Tibial artery (tissue), 4 donors: ENCODE measurements around the gene CD47.

ENCODE experiments used
- DNase-seq, 2 donors: peaks; one replicate each; pipeline ENCODE4 v3.0.0-alpha.2; 2019
- H3K27ac ChIP-seq, 2 donors: fragments of 200-600 bp; sonication (generic) in 1 of 2; 1 replicate in 1 of 2; 2 replicates in 1 of 2; pipeline ENCODE4 v1.5.1; 2018 to 2019; ENCODE audit warnings: mild to moderate bottlenecking in 1 of 2
- H3K27me3 ChIP-seq, 2 donors: fragments of 200-600 bp; sonication (generic) in 1 of 2; one replicate each; pipeline versions ENCODE4 v1.5.1 to v1.6.0; 2016 to 2019
- H3K36me3 ChIP-seq, 3 donors: fragments of 200-600 bp; sonication (generic) in 2 of 3; one replicate each; pipeline ENCODE4 v1.5.1; 2016 to 2019; ENCODE audit warnings: mild to moderate bottlenecking in 2 of 3
- H3K4me1 ChIP-seq, 4 donors: fragments of 200-600 bp; sonication (generic) in 2 of 4; 1 replicate in 3 of 4; 2 replicates in 1 of 4; pipeline ENCODE4 v1.5.1; 2016 to 2019
- H3K4me3 ChIP-seq, 2 donors: fragments of 200-600 bp; sonication (generic) in 1 of 2; 1 replicate in 1 of 2; 2 replicates in 1 of 2; pipeline ENCODE4 v1.5.1; 2018 to 2019; ENCODE audit warnings: mild to moderate bottlenecking in 2 of 2
- H3K9me3 ChIP-seq, 3 donors: fragments of 200-600 bp; sonication (generic) in 1 of 3; one replicate each; pipeline ENCODE4 v1.5.1; 2016 to 2019
- CTCF ChIP-seq, 2 experiments: fragments of 200-600 bp in 1 of 2; fragments of 450-650 bp in 1 of 2; IDR thresholded peaks; one replicate each; pipeline ENCODE4 v1.5.1; 2017 to 2019; ENCODE audit warnings: antibody characterized with exemption in 2 of 2, mild to moderate bottlenecking in 1 of 2, moderate library complexity in 1 of 2
- intact Hi-C: fragments of 100-400 bp; cut with DNase I; formaldehyde crosslinking; loops from one replicate; pipeline ENCODE4 v1.15.0; 2023; ENCODE audit warnings: low total_unique reads

The CD47 gene

DNA sequence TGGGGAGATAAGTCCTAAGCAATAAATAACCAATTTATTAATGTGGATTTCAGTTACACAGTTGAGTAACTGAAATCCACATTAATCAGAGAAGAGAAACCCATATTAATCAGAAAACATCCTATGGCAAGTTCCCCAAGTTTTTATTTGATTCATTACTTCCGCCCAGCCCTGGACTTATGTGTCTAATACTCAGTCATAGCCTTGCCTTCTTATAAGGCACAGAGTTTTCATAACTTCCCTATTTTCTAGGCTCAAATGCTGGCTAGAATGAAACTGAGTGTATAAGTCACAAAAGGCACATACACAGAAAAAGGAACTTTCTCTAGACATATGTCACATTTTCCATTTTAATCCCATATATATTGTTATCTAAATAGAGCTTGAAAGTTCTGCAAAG lies 28.8 kb downstream of the CD47 start:
- Histone ChIP-seq H3K36me3 (peaks cover 17 to 28% (median 21%) of the 10 kb centered on the region in 3 donors), H3K9me3 (no peaks in the 10 kb centered on the region), H3K4me1 (peaks cover 0 to under 1% (median 0%) of the 10 kb centered on the region in 4 donors), H3K27ac (no peak overlapping the region), H3K27me3 (no peaks in the 10 kb centered on the region), H3K4me3 (no peak overlapping the region)
- no peak for TF ChIP-seq CTCF (IDR thresholded peaks at IDR 0.05)
- intact Hi-C loops: no loop called here
- no peak for DNase-seq

GRCh38 chr3:108060331-108060730 lies 30.5 kb downstream of the CD47 start:
- Histone ChIP-seq H3K4me1 (no peaks in the 10 kb centered on the region), H3K27me3 (no peaks in the 10 kb centered on the region), H3K4me3 (no peak overlapping the region), H3K36me3 (peaks cover 20 to 35% (median 20%) of the 10 kb centered on the region in 3 donors), H3K27ac (no peak overlapping the region), H3K9me3 (no peaks in the 10 kb centered on the region)
- intact Hi-C loops: no loop called here
- DNase-seq: no peak
- TF ChIP-seq CTCF (IDR thresholded peaks at IDR 0.05): no peak

DNA sequence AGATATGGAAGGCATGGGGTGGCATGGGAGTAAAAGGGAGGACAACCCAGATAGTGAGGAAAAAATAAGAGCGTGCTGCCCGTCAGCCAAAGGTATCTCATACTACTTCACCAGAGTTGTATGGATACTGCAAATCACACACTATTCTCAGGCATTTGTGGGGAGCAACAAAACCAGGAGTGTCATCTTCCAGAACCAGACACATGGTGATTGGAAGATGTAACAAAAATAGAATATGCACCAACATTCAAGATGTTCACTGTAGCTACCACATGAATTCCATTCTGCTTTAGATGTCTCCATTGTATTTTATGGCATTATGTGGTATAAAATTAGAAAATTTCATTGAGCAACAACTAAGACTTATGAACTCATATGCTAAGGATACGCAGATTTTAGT lies 34.9 kb downstream of the CD47 start:
- Histone ChIP-seq H3K4me1 (peaks cover 0 to 22% (median 0%) of the 10 kb centered on the region in 4 donors), H3K36me3 (peaks cover 26 to 45% (median 30%) of the 10 kb centered on the region in 3 donors), H3K27ac (no peak overlapping the region), H3K4me3 (no peak overlapping the region), H3K9me3 (no peaks in the 10 kb centered on the region), H3K27me3 (no peaks in the 10 kb centered on the region)
- no peak for TF ChIP-seq CTCF (IDR thresholded peaks at IDR 0.05)
- intact Hi-C loops: no loop called here
- no peak for DNase-seq

- DNase-seq: no peak
- no peak for TF ChIP-seq CTCF (IDR thresholded peaks at IDR 0.05)
- H3K27ac ChIP-seq: no peak overlapping the region
- no peaks in the 10 kb centered on the region for H3K27me3 ChIP-seq
- peaks cover 0 to 22% (median 0%) of the 10 kb centered on the region in 4 donors for H3K4me1 ChIP-seq
- intact Hi-C loops: no loop called here
- H3K4me3 ChIP-seq: no peak overlapping the region
- peaks cover 27 to 42% (median 38%) of the 10 kb centered on the region in 3 donors for H3K36me3 ChIP-seq
- H3K9me3 ChIP-seq: no peaks in the 10 kb centered on the region
Observed at GRCh38 chr3:108054935-108055334, 35.9 kb downstream of the CD47 start.

- Histone ChIP-seq H3K27ac (peak overlapping the region in 1 of 2 donors; percentile 33), H3K36me3 (peaks cover 25 to 36% (median 33%) of the 10 kb centered on the region in 3 donors)
- intact Hi-C loops: no loop called here
Observed at GRCh38 chr3:108053483-108053882, 37.3 kb downstream of the CD47 start.

More at GRCh38 chr3:108053483-108053882, 37.3 kb downstream of the CD47 start:
- no peak for TF ChIP-seq CTCF (IDR thresholded peaks at IDR 0.05)
- H3K4me1 ChIP-seq: peaks cover 0 to 22% (median 0%) of the 10 kb centered on the region in 4 donors
- H3K4me3 ChIP-seq: no peak overlapping the region
- H3K9me3 ChIP-seq: no peaks in the 10 kb centered on the region
- H3K27me3 ChIP-seq: no peaks in the 10 kb centered on the region
- no peak for DNase-seq
